ENCODE measurements around the gene NAT10. TPM values are rescaled to one million over a fixed set of nuclear protein-coding genes. Genes with fewer than 3 reads are reported as not detected.

Gene NAT10
- total and polyA plus RNA-seq, 2 experiments from 2014 or later: 21.4 to 24.0 TPM

DNA sequence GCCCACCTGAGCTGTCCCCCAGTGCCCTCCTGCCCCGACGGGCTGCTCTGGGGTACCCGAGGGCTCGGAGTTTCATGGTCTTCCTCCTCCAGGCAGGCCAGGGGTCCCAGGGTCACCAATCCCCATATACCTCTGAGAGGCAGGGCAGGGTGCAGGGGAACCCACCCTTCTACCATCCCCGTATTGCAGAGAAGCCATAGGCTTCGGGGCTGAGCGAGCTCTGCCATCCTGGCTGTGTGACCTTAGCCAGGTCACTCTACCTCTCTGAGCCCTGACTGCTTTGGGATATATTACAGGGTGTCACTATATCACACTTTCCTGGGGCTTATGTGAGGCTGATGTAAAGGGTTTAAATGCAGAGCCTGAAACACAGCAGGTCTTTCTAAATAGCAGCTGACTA lies 57.4 kb downstream of the NAT10 start:
- no peaks in the 10 kb centered on the region for H3K27me3 ChIP-seq (replicated peaks; ENCODE audit: insufficient read depth)
- in situ Hi-C loops (cut with MboI): no loop called here
- no peaks in the 10 kb centered on the region; the same call in 1 of the 2 replicates for H3K36me3 ChIP-seq (ENCODE audit: low read depth)

GRCh38 chr11:34165121-34165520 lies 59.7 kb downstream of the NAT10 start:
- Histone ChIP-seq H3K4me2 (ENCODE audit: unreplicated experiment) (no peak overlapping the region), H3K9ac (no peak overlapping the region), H3K79me2 (ENCODE audit: insufficient read depth) (no peaks in the 10 kb centered on the region), H3K9me3 (ENCODE audit: low read depth) (no peaks in the 10 kb centered on the region), H3K4me3 (no peak overlapping the region), H3F3A (ENCODE audit: insufficient read depth) (0 out of 2 replicates have a peak, but pooled peaks cover 3% of the 10 kb centered on the region), H3K36me3 (ENCODE audit: low read depth) (no peaks in the 10 kb centered on the region), H3K27ac (no peak overlapping the region), H3K27me3 (replicated peaks; ENCODE audit: insufficient read depth) (no peaks in the 10 kb centered on the region), H3K4me1 (ENCODE audit: insufficient read depth) (no peaks in the 10 kb centered on the region), H3K9me2 (ENCODE audit: insufficient read depth) (no peaks in the 10 kb centered on the region), H2AFZ (no peak overlapping the region), H4K20me1 (ENCODE audit: insufficient read depth) (no peaks in the 10 kb centered on the region)
- 87 to 88% methylated on average over 12 to 13 of the region's 13 CpGs for WGBS, 2 experiments (ENCODE audit: low coverage in 1 of 2, low lambda C conversion rate in 2 of 2, missing lambda C conversion rate in 2 of 2)
- no peak for DNase-seq
- TF ChIP-seq EZH2phosphoT487 (IDR thresholded peaks at IDR 0.05; ENCODE audit: insufficient read depth, low read depth) (no peak), EZH2 (IDR thresholded peaks at IDR 0.05; ENCODE audit: insufficient read depth, poor library complexity, severe bottlenecking) (no peak)
- in situ Hi-C loops (cut with MboI): no loop called here

More for the DNA sequence above, 57.4 kb downstream of the NAT10 start:
- no peak for DNase-seq
- no peak overlapping the region for H3K4me3 ChIP-seq
- no peaks in the 10 kb centered on the region for H4K20me1 ChIP-seq (ENCODE audit: insufficient read depth)
- no peak overlapping the region for H3K27ac ChIP-seq
- 92 to 93% methylated on average over 7 of the region's 7 CpGs for WGBS, 2 experiments (ENCODE audit: low coverage in 1 of 2, low lambda C conversion rate in 2 of 2, missing lambda C conversion rate in 2 of 2)
- no peak for TF ChIP-seq EZH2 (IDR thresholded peaks at IDR 0.05; ENCODE audit: insufficient read depth, poor library complexity, severe bottlenecking)
- no peak for TF ChIP-seq EZH2phosphoT487 (IDR thresholded peaks at IDR 0.05; ENCODE audit: insufficient read depth, low read depth)
- 0 out of 2 replicates have a peak, but pooled peaks cover 3% of the 10 kb centered on the region for H3F3A ChIP-seq (ENCODE audit: insufficient read depth)
- H2AFZ ChIP-seq: no peak overlapping the region
- no peak overlapping the region for H3K9ac ChIP-seq
- no peak overlapping the region for H3K4me2 ChIP-seq (ENCODE audit: unreplicated experiment)
- H3K4me1 ChIP-seq (ENCODE audit: insufficient read depth): no peaks in the 10 kb centered on the region
- no peaks in the 10 kb centered on the region for H3K9me2 ChIP-seq (ENCODE audit: insufficient read depth)
- no peaks in the 10 kb centered on the region for H3K79me2 ChIP-seq (ENCODE audit: insufficient read depth)
- no peaks in the 10 kb centered on the region for H3K9me3 ChIP-seq (ENCODE audit: low read depth)

DNA sequence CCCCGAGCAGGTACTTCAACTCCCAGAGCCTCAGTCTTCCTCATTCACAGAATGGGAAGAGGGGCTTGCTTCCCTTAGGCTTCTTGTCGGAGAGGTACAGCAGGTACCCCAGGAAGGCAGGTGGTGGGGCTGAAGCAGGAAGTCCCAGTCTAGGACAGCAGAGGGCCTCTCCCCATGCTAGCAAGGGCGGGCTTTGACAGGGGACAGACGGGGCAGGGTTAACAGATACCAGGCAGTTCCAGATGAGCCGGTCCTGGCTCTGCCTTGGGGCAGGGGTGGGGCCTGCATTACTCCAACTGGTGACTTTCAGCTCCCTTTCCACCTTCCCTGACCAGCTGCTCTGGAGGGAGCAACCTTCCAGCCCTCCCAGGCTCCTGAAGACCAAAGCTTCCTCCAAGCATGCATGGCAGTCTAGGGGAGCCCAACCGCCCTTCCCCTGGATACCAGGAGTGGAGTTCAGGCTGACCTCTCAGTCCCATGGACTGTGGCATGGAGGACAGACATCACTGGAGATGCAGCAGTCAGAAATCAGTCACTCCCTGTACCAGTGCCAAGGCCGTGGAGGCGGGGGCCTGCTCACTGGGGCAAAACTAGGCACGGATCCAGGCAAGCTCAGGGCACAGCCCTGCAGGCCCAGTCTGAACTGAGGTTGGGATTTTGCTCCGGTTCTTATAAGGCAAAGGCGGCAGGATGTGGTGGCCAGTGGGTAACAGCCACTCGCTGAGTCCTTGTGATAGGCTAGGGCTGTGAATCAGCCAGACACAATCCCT lies 60.5 kb downstream of the NAT10 start:
- no peaks in the 10 kb centered on the region for H4K20me1 ChIP-seq (ENCODE audit: insufficient read depth)
- 81 to 82% methylated on average over 12 of the region's 12 CpGs for WGBS, 2 experiments (ENCODE audit: low coverage in 1 of 2, low lambda C conversion rate in 2 of 2, missing lambda C conversion rate in 2 of 2)
- H3K4me3 ChIP-seq: no peak overlapping the region
- in situ Hi-C loops (cut with MboI): no loop called here
- no peak overlapping the region for H3K4me2 ChIP-seq (ENCODE audit: unreplicated experiment)
- TF ChIP-seq EZH2phosphoT487 (IDR thresholded peaks at IDR 0.05; ENCODE audit: insufficient read depth, low read depth) (no peak), EZH2 (IDR thresholded peaks at IDR 0.05; ENCODE audit: insufficient read depth, poor library complexity, severe bottlenecking) (no peak)
- DNase-seq: peak; percentile 35
- peaks cover 5% of the 10 kb centered on the region; the same call in 1 of the 2 replicates for H3K36me3 ChIP-seq (ENCODE audit: low read depth)
- H3K27me3 ChIP-seq (replicated peaks; ENCODE audit: insufficient read depth): no peaks in the 10 kb centered on the region
- no peak overlapping the region for H3K9ac ChIP-seq
- H3K4me1 ChIP-seq (ENCODE audit: insufficient read depth): no peaks in the 10 kb centered on the region
- no peaks in the 10 kb centered on the region for H3K9me2 ChIP-seq (ENCODE audit: insufficient read depth)
- no peaks in the 10 kb centered on the region for H3K9me3 ChIP-seq (ENCODE audit: low read depth)
- no peak overlapping the region for H3K27ac ChIP-seq
- 0 out of 2 replicates have a peak, but pooled peaks cover 3% of the 10 kb centered on the region for H3F3A ChIP-seq (ENCODE audit: insufficient read depth)
- H2AFZ ChIP-seq: no peak overlapping the region
- H3K79me2 ChIP-seq (ENCODE audit: insufficient read depth): no peaks in the 10 kb centered on the region

DNA sequence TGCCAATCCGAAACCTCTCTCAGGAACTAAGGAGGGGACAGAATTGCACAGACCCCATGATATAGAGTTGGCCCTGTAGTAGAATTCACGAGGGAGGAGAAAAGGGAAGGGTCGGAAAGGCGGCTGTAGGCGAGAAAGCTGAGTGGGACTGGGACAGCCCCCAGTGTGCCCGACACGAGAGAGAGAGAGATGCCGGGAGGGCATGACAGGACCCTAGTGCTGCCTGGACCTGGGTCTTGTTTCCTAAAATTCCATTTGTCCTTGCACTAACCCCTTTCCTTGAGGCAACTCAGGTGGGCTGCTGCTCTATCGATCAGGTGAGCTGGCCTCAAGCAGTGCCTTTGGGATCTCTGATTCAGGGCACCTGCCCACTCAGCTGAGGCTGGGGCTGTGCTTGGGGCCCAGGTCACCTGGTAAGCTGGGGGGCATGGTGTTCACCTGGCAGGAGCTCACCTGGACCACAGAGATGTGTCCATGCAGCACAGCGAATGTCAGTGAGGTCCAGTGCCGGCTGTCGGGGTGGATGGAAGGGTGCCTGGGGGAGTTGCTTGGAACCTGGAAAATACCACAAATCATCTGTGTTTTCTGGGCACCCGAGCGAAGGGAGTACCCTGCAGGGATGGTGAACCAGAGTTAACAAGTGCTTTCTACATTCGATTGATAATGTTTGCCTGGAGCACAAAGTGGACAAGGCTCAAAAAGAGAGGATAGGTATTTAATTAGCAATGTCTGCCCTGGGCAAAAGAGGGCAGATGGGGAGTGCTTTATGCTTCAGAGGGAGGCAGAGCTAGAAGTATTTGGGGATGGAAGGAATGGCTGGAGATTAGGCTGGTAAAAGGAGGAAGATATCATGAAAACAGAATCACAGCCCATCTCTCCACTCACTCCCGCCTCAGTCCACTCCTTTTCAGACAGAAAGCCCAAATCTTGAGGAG lies 61.6 kb downstream of the NAT10 start:
- DNase-seq: no peak
- no peak overlapping the region for H3K27ac ChIP-seq
- no peaks in the 10 kb centered on the region for H3F3A ChIP-seq (ENCODE audit: insufficient read depth)
- H2AFZ ChIP-seq: no peak overlapping the region
- H3K4me3 ChIP-seq: no peak overlapping the region
- H3K9ac ChIP-seq: no peak overlapping the region
- H3K4me2 ChIP-seq (ENCODE audit: unreplicated experiment): no peak overlapping the region
- no peaks in the 10 kb centered on the region for H3K4me1 ChIP-seq (ENCODE audit: insufficient read depth)
- H3K9me3 ChIP-seq (ENCODE audit: low read depth): no peaks in the 10 kb centered on the region
- TF ChIP-seq EZH2phosphoT487 (IDR thresholded peaks at IDR 0.05; ENCODE audit: insufficient read depth, low read depth): no peak
- TF ChIP-seq EZH2 (IDR thresholded peaks at IDR 0.05; ENCODE audit: insufficient read depth, poor library complexity, severe bottlenecking): no peak
- H3K36me3 ChIP-seq (ENCODE audit: low read depth): peaks cover 5% of the 10 kb centered on the region; the same call in 1 of the 2 replicates
- 97 to 100% methylated on average over 16 of the region's 16 CpGs for WGBS, 2 experiments (ENCODE audit: low coverage in 1 of 2, low lambda C conversion rate in 2 of 2, missing lambda C conversion rate in 2 of 2)
- in situ Hi-C loops (cut with MboI): no loop called here
- no peaks in the 10 kb centered on the region for H4K20me1 ChIP-seq (ENCODE audit: insufficient read depth)
- H3K27me3 ChIP-seq (replicated peaks; ENCODE audit: insufficient read depth): no peaks in the 10 kb centered on the region
- no peaks in the 10 kb centered on the region for H3K9me2 ChIP-seq (ENCODE audit: insufficient read depth)
- H3K79me2 ChIP-seq (ENCODE audit: insufficient read depth): no peaks in the 10 kb centered on the region
